ENCODE measurements around the gene CEP170B. TPM values are rescaled to one million over a fixed set of nuclear protein-coding genes. Genes with fewer than 3 reads are reported as not detected.

Gene CEP170B
- total and polyA plus RNA-seq, 2 donors (not counting 1 experiment from before 2014, with no cell fraction given): 0.16 to 0.59 TPM

DNA sequence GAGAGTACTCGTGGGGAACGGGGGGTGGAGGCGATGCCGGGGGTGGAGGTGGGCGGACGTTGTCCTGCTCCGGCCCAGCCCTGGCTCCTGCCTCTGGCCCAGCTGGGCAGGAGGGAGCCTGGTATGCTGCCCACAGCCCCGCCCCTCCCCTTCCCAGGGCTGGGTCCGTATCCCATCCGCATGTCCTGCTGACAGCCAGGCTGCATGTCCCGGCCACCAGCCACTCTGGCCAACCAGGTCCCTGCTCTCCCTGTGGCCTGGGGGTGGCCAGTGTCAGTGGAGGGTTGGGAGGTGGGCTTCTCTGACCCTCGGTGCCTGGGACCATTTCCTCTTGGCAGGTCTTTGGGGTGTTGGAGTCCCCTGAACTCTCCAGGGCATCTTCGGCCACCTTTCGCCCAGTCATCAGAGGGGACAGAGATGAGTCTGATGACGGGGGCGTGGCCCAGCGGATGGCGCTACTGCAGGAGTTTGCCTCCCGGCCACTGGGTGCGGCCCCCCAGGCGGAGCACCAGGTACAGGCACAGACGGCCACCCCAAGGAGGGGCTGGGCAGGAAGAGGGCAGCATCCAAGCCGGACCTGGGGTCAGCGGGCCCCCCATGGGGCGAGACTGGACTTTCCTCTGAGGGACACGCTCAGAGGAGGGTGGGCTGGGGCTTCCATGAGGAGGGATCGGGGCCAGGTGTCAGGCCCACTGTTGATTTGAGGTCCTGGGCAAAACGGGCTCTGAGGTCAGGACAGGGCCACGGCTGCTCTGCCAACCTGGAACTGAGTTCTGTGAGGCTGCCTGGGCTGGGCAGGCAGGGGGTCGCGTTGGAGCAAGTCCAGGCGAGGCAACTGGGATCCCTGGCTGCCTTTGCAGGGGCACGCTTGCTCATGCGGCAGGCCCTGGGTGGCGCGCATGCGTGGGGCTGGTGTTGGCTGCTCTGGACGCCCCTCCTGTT lies 20.2 kb downstream of the CEP170B start:
- H3K4me1 ChIP-seq (ENCODE audit: control insufficient read depth in 2 of 2, insufficient read depth in 2 of 2, low read length in 2 of 2): no peaks in the 10 kb centered on the region
- H3K27me3 ChIP-seq (replicated peaks in 1 of 4; ENCODE audit: control extremely low read depth in 1 of 4, control insufficient read depth in 3 of 4, insufficient read depth in 4 of 4, low read length in 3 of 4): no peaks in the 10 kb centered on the region
- CTCF ChIA-PET: no interaction called here
- H3K4me3 Mint-ChIP-seq: no peak overlapping the region
- H3K36me3 ChIP-seq (replicated peaks in 1 of 2; ENCODE audit: control extremely low read depth in 1 of 2, control insufficient read depth in 1 of 2, extremely low read depth in 1 of 2, insufficient read depth in 2 of 2, low read length in 1 of 2): no peaks in the 10 kb centered on the region
- no peaks in the 10 kb centered on the region for H3K4me1 Mint-ChIP-seq
- no peak overlapping the region for H3K9ac ChIP-seq (ENCODE audit: low read length)
- no peaks in the 10 kb centered on the region for H3K27me3 Mint-ChIP-seq
- WGBS (ENCODE audit: insufficient coverage): 91% methylated on average over 38 of the region's 38 CpGs
- H3K4me2 ChIP-seq (replicated peaks; ENCODE audit: low read depth, low read length, poor library complexity, severe bottlenecking): no peak overlapping the region
- H4K20me1 ChIP-seq (ENCODE audit: control insufficient read depth, insufficient read depth, low read length, poor library complexity, severe bottlenecking): no peaks in the 10 kb centered on the region
- TF ChIP-seq, protein P1, sequence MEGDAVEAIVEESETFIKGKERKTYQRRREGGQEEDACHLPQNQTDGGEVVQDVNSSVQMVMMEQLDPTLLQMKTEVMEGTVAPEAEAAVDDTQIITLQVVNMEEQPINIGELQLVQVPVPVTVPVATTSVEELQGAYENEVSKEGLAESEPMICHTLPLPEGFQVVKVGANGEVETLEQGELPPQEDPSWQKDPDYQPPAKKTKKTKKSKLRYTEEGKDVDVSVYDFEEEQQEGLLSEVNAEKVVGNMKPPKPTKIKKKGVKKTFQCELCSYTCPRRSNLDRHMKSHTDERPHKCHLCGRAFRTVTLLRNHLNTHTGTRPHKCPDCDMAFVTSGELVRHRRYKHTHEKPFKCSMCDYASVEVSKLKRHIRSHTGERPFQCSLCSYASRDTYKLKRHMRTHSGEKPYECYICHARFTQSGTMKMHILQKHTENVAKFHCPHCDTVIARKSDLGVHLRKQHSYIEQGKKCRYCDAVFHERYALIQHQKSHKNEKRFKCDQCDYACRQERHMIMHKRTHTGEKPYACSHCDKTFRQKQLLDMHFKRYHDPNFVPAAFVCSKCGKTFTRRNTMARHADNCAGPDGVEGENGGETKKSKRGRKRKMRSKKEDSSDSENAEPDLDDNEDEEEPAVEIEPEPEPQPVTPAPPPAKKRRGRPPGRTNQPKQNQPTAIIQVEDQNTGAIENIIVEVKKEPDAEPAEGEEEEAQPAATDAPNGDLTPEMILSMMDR (IDR thresholded peaks at IDR 0.05): no peak
- no peak for TF ChIP-seq EZH2 (IDR thresholded peaks at IDR 0.05; ENCODE audit: borderline replicate concordance, insufficient read depth, low read depth, low read length, poor library complexity, severe bottlenecking)
- no peak overlapping the region for H3K4me3 ChIP-seq (ENCODE audit: control extremely low read depth in 1 of 5, extremely low read depth in 1 of 5, insufficient read depth in 1 of 5, low read depth in 2 of 5, low read length in 4 of 5)
- H3K9me3 Mint-ChIP-seq (ENCODE audit: insufficient read depth): no peaks in the 10 kb centered on the region
- POLR2A ChIA-PET: no interaction called here
- intact Hi-C loops (cut with micrococcal nuclease): no loop called here
- no peak for ATAC-seq (ENCODE audit: low read depth)
- no peaks in the 10 kb centered on the region for H3K79me2 ChIP-seq (ENCODE audit: control insufficient read depth, insufficient read depth, low read length)
- DNase-seq: no peak
- no peak overlapping the region for H2AFZ ChIP-seq (ENCODE audit: insufficient read depth, low read depth, low read length, poor library complexity, severe bottlenecking)
- no peak overlapping the region for H3K27ac Mint-ChIP-seq
- H3K27ac ChIP-seq (ENCODE audit: low read length in 2 of 2): no peak overlapping the region
- H3K9me3 ChIP-seq (ENCODE audit: control extremely low read depth in 1 of 3, control insufficient read depth in 2 of 3, insufficient read depth in 1 of 3, low read length in 2 of 3): peaks cover 0 to 3% (median 0%) of the 10 kb centered on the region in 3 donors
